Tibial nerve (tissue), 4 donors: ENCODE results near the gene CREB1.

ENCODE experiments used
- CTCF ChIP-seq, 5 experiments: fragments of 200-600 bp in 3 of 5; fragments of 450-650 bp in 2 of 5; sonication (generic) in 3 of 5; IDR thresholded peaks; one replicate each; pipeline ENCODE4 v1.5.1; 2016 to 2019; ENCODE audit warnings: antibody characterized with exemption in 5 of 5, mild to moderate bottlenecking in 3 of 5, moderate library complexity in 2 of 5
- EP300 ChIP-seq, 2 donors: sonication (generic); formaldehyde crosslinking; IDR thresholded peaks; one replicate each; pipeline ENCODE4 v1.6.1; 2017; ENCODE audit warnings: antibody characterized with exemption in 2 of 2, mild to moderate bottlenecking in 1 of 2
- POLR2A ChIP-seq, 2 donors: fragments of 450-650 bp; IDR thresholded peaks; one replicate each; pipeline ENCODE4 v1.6.1; 2017; ENCODE audit warnings: antibody characterized with exemption in 2 of 2, mild to moderate bottlenecking in 2 of 2, moderate library complexity in 2 of 2

GRCh38 chr2:207532676-207533075, 2.9 kb downstream of the CREB1 start:
- no peak for TF ChIP-seq CTCF (IDR thresholded peaks at IDR 0.05)
- no peak for TF ChIP-seq POLR2A (IDR thresholded peaks at IDR 0.05)
- TF ChIP-seq EP300 (IDR thresholded peaks at IDR 0.05): no peak
